Dendritic cell treated with granulocyte-macrophage colony-stimulating factor and Interleukin-4, amounts not matched to agents 40 ng/mL and 50 ng/mL, for 4 days (primary cell): ENCODE data around the gene CUL3.
"Not testable (repeated sequence)": the region's sequence is repeated elsewhere in the genome, so short reads cannot be mapped to it uniquely, and the experiment has no call there.

ENCODE experiments used
- H3K27ac Mint-ChIP-seq: one replicate; pipeline ENCODE4 v1.8.0; 2022; ENCODE audit warnings: mild to moderate bottlenecking, mixed read lengths
- H3K27me3 Mint-ChIP-seq: one replicate; pipeline ENCODE4 v1.8.0; 2022; ENCODE audit warnings: mild to moderate bottlenecking, mixed read lengths
- H3K36me3 Mint-ChIP-seq: one replicate; pipeline ENCODE4 v1.8.0; 2022; ENCODE audit warnings: low read depth, mixed read lengths
- H3K4me1 Mint-ChIP-seq: one replicate; pipeline ENCODE4 v1.8.0; 2022; ENCODE audit warnings: low read depth, mixed read lengths
- H3K4me3 Mint-ChIP-seq: one replicate; pipeline ENCODE4 v1.8.0; 2022; ENCODE audit warnings: mild to moderate bottlenecking, moderate library complexity, mixed read lengths
- H3K9me3 Mint-ChIP-seq: one replicate; pipeline ENCODE4 v1.8.0; 2022; ENCODE audit warnings: mixed read lengths
- intact Hi-C: fragments of 100-400 bp; cut with micrococcal nuclease; formaldehyde crosslinking; loops from one replicate; pipeline ENCODE4 v1.15.0; 2022

CUL3 gene

DNA sequence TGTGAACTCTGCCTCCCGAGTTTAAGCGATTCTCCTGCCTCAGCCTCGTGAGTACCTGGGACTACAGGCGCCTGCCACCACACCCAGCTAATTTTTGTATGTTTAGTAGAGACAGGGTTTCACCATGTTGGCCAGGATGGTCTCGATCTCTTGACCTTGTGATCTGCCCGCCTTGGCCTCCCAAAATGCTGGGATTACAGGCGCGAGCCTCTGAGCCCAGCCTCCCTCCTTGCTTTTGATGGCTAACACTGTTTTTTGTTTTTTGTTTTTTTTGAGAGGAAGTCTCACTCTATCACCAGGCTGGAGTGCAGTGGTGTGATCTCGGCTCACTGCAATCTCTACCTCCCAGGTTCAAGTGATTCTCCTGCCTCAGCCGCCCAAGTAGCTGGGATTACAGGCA, 68.8 kb downstream of the CUL3 start:
- not testable (repeated sequence) for H3K27ac Mint-ChIP-seq

DNA sequence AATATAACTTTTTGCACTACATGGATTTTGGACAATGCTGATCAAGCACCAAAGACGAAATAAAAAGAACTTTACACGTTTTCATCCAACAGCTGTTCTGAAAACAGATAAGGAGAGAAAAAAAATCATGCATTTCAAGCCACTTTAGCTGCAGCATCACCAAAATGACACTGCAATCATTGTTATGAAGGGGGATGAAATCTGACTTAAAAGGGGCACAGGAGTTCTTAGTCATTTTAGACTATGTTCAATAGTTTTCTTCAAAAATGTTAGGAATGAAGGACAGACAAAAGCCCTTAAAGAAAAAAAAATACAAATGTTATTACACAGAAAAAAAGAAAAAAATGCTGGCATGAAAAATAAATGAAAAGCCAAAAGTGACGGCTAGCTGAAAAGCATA, 71.2 kb downstream of the CUL3 start:
- H3K4me3 Mint-ChIP-seq: no peak overlapping the region
- no peak overlapping the region for H3K27ac Mint-ChIP-seq
- H3K27me3 Mint-ChIP-seq: no peaks in the 10 kb centered on the region
- peaks cover 20% of the 10 kb centered on the region for H3K36me3 Mint-ChIP-seq
- H3K4me1 Mint-ChIP-seq: peaks cover 9% of the 10 kb centered on the region
- intact Hi-C loops: no loop called here
- no peaks in the 10 kb centered on the region for H3K9me3 Mint-ChIP-seq

More for the DNA sequence above, 68.8 kb downstream of the CUL3 start:
- H3K27me3 Mint-ChIP-seq, H3K4me3 Mint-ChIP-seq, intact Hi-C loops, H3K9me3 Mint-ChIP-seq: not testable (repeated sequence)
- peaks cover 15% of the 10 kb centered on the region for H3K36me3 Mint-ChIP-seq
- H3K4me1 Mint-ChIP-seq: peaks cover 17% of the 10 kb centered on the region

DNA sequence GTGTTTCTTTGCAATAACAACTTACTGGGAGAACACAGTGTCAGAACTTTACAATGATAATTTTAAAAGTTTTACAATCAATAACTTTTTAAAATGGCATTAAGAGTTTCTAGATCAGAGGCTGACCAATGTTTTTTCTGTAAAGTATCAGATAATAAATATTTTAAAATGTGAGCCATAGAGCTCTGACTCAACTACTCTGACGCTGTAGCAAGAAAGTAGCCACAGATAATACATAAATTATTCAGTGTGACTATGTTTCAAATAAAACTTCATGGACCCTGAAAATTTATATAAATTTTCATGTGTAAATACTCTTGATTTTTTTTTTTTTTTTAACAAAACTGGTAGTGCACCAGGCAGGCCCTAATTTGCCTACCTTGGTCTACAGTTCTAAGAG, 77.4 kb downstream of the CUL3 start:
- Mint-ChIP-seq H3K4me3 (no peak overlapping the region), H3K36me3 (peaks cover 44% of the 10 kb centered on the region), H3K27me3 (no peaks in the 10 kb centered on the region), H3K27ac (no peak overlapping the region), H3K9me3 (no peaks in the 10 kb centered on the region), H3K4me1 (no peaks in the 10 kb centered on the region)
- intact Hi-C loops: no loop called here

DNA sequence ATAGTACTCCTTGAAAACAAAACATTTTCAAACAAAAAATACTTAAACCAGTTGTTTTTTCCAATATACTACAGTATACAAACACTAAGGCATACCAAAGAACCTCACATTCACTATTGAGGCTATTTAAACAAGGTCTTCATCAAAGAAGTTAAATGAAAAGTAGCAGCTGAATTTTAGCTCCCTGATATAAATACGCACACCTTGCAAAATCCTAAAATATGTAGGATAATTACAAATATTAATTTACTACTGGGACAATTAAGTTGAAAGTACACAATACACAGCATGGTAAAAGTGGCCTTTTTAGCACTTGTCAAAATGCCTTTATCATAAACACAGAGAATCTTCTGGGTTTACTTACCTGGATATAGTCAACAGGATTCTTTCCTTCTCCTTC, 78.7 kb downstream of the CUL3 start:
- intact Hi-C loops: no loop called here
- peaks cover 51% of the 10 kb centered on the region for H3K36me3 Mint-ChIP-seq
- no peaks in the 10 kb centered on the region for H3K4me1 Mint-ChIP-seq
- no peak overlapping the region for H3K27ac Mint-ChIP-seq
- no peaks in the 10 kb centered on the region for H3K9me3 Mint-ChIP-seq
- no peaks in the 10 kb centered on the region for H3K27me3 Mint-ChIP-seq
- no peak overlapping the region for H3K4me3 Mint-ChIP-seq

DNA sequence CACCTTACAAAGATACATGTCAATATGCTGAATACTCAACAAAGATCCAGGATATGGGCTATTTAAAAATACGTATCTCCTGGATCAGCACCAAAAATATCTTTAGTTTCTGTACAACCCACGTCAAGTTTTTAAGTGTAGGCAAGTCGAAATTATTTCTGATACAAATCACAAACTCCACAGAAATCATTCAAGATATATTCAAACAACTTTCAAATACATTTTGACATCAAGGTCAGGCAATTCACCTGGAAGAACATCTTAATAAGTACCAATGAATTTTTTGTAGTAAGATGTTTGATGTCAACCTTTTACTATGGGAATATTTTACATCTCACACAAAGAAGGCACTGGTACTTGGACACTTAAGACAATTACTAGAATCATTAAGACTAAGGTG, 86.2 kb downstream of the CUL3 start:
- Mint-ChIP-seq H3K4me1 (no peaks in the 10 kb centered on the region), H3K9me3 (no peaks in the 10 kb centered on the region), H3K27me3 (no peaks in the 10 kb centered on the region), H3K4me3 (no peak overlapping the region), H3K27ac (no peak overlapping the region), H3K36me3 (peaks cover 79% of the 10 kb centered on the region)
- intact Hi-C loops: no loop called here

DNA sequence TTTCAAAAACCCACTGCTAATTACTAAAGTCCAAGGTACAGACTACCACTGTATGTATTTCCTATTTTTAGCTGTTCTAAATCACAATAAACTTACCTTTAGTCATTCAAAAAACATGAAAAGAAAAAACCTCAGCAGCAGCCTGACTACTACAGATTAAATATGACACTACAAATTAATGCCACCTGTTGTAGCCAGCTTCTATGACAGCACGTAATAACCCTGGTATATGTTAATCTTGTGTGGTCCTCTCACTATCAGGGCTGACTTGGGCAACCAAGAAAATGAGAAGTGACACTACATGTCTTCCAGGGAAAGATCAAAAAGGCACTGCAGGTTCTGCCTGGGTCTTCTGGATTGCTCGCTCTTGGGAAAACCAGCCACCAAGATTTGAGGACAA, 92.6 kb downstream of the CUL3 start:
- no peaks in the 10 kb centered on the region for H3K9me3 Mint-ChIP-seq
- H3K4me3 Mint-ChIP-seq: no peak overlapping the region
- peaks cover 69% of the 10 kb centered on the region for H3K36me3 Mint-ChIP-seq
- no peaks in the 10 kb centered on the region for H3K27me3 Mint-ChIP-seq
- H3K4me1 Mint-ChIP-seq: peaks cover 24% of the 10 kb centered on the region
- intact Hi-C loops: no loop called here
- H3K27ac Mint-ChIP-seq: no peak overlapping the region

DNA sequence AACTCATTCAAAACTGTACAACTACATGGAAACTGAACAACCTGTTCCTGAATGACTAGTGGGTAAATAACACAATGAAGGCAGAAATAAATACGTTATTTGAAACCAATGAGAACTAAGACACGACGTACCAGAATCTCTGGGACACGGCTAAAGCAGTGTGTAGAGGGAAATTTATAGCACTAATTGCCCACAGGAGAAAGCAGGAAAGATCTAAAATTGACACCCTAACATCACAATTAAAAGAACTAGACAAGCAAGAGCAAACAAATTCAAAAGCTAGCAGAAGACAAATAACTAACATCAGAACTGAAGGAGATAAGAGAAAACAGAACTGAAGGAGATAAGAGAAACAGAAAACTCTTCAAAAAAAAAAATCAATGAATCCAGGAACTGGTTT, 97.2 kb downstream of the CUL3 start:
- intact Hi-C loops, H3K27me3 Mint-ChIP-seq, H3K4me3 Mint-ChIP-seq, H3K9me3 Mint-ChIP-seq, H3K27ac Mint-ChIP-seq: not testable (repeated sequence)
- Mint-ChIP-seq H3K4me1 (peaks cover 30% of the 10 kb centered on the region), H3K36me3 (peaks cover 81% of the 10 kb centered on the region)

DNA sequence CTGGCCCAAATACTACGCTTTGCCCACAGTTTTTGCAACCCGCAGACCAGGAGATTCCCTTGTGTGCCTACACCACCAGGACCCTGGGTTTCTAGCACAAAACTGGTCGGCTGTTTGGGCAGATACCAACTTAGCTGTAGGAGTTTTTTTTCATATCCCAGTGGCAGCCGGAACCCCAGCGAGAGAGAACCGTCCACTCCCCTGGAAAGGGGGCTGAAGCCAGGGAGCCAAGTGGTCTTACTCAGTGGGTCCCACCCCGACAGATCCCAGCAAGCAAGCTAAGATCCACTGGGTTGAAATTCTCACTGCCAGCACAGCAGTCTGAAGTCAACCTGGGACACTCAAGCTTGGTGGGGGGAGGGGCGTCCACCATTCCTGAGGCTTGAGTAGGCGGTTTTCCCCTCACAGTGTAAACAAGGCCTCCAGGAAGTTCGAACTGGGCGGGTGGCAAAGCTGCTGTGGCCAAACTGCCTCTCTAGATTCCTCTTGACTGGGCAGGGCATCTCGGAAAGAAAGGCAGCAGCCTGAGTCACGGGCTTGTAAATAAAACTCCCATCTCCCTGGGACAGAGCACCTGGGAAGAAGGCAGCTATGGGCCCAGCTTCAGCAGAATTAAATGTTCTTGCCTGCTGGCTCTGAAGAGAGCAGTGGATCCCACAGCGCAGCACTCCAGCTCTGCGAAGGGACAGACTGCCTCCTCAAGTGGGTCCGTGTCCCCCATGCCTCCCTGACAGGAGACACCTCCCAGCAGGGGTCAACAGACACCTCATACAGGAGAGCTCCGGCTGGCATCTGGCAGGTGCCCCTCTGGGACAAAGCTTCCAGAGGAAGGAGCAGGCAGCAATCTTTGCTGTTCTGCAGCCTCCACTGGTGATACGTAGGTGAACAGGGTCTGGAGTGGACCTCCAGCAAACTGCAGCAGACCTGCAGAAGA, 99.8 kb downstream of the CUL3 start:
- H3K27ac Mint-ChIP-seq, H3K9me3 Mint-ChIP-seq, H3K4me3 Mint-ChIP-seq, intact Hi-C loops, H3K27me3 Mint-ChIP-seq: not testable (repeated sequence)
- peaks cover 28% of the 10 kb centered on the region for H3K4me1 Mint-ChIP-seq
- peaks cover 78% of the 10 kb centered on the region for H3K36me3 Mint-ChIP-seq

DNA sequence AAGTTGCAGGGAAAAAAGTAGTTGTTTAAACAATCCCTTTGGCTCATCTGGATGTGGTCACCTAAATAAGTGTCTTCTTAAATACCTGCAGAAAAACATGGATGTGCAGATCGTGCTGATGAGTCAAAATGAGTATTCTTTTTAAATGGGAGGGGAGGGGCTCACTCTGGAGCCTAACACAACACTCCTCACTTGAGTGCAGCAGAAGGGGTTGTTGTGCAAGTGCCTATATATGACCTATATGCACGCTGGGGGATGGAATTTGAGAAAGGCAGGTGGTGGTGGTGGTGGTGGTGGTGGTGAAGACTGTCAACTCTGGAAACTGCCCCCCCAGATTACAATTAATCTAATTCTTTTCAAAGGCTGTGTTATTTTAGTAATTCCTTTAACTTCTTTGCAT, 105.3 kb downstream of the CUL3 start:
- H3K36me3 Mint-ChIP-seq: peaks cover 72% of the 10 kb centered on the region
- H3K27ac Mint-ChIP-seq: no peak overlapping the region
- H3K27me3 Mint-ChIP-seq: no peaks in the 10 kb centered on the region
- H3K9me3 Mint-ChIP-seq: no peaks in the 10 kb centered on the region
- intact Hi-C loops: loop anchor here (10.0 kb wide), 1 partner anchor 305 kb away; no protein-coding TSS in a partner anchor
- no peak overlapping the region for H3K4me3 Mint-ChIP-seq
- peaks cover 7% of the 10 kb centered on the region for H3K4me1 Mint-ChIP-seq

DNA sequence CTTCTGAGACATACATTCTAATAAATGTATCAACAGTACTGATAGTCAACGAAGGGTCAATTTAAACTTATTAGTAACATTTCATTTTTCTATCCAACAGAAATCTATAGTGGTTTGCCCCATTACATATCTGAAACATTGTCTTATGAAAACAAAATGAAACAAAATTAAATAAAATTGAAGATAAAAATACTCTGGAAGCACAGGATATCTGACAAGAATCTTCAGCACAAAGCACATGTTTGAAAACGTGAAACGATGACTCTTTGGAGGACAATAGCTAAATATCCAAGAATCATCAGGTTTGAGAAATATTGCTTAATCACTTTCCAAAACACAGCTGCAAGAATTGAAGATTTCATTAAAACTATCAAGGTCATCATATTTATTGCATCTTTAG, 112.3 kb downstream of the CUL3 start:
- Mint-ChIP-seq H3K9me3 (no peaks in the 10 kb centered on the region), H3K27me3 (no peaks in the 10 kb centered on the region), H3K36me3 (peaks cover 45% of the 10 kb centered on the region), H3K4me1 (peaks cover 7% of the 10 kb centered on the region), H3K27ac (no peak overlapping the region), H3K4me3 (no peak overlapping the region)
- intact Hi-C loops: loop anchor here (10.0 kb wide), 1 partner anchor 312 kb away; no protein-coding TSS in a partner anchor

DNA sequence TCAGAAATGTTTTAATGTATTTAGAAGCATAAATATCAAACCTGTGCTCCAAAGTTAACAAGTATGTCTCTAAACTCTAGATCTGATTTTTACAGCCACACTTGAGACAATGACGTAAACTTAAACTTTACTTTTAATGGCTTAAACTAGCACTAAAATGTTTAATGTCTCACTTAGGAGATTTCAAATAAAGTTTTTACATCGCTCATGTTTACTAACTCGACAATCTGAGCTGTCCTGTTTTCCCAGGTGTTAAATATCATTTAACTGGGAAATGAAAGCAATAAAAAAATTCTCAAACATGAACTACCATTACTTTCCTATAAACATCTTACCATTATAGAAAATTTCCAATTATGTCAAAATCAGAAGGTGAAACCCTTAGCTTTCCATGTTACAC, 113.0 kb downstream of the CUL3 start:
- Mint-ChIP-seq H3K4me1 (no peaks in the 10 kb centered on the region), H3K36me3 (peaks cover 38% of the 10 kb centered on the region), H3K27ac (no peak overlapping the region), H3K9me3 (no peaks in the 10 kb centered on the region), H3K27me3 (no peaks in the 10 kb centered on the region), H3K4me3 (no peak overlapping the region)
- intact Hi-C loops: loop anchor here (10.0 kb wide), 1 partner anchor 313 kb away; no protein-coding TSS in a partner anchor

DNA sequence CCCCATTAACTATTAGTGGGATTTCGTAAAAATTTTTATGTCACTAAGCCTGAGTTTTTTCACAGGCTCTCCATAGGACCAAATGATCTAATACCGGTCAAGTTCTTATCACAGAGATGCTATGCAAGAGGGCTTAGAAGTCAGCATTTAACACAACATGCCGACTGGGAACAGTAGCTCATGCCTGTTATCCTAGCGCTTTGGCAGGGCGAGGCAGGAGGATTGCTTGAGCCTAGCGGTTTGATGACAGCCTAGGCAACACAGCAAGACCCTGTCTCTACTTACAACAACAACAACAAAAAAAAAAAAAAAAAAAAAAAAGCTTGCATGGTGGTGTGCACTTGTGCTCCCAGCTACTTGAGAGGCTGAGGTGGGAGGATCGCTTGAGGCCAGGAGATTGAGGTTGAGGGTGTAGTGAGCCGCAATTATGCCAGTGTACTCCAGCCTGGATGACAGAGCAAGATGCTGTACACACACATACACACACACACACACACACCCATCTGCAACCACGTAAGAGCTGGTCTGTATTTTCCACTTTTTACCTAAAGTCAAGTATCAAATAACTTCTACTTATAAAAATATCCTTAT, 115.7 kb downstream of the CUL3 start:
- no peaks in the 10 kb centered on the region for H3K4me1 Mint-ChIP-seq
- H3K27ac Mint-ChIP-seq: no peak overlapping the region
- intact Hi-C loops: no loop called here
- no peak overlapping the region for H3K4me3 Mint-ChIP-seq
- H3K9me3 Mint-ChIP-seq: no peaks in the 10 kb centered on the region
- H3K27me3 Mint-ChIP-seq: no peaks in the 10 kb centered on the region
- H3K36me3 Mint-ChIP-seq: peaks cover 15% of the 10 kb centered on the region

DNA sequence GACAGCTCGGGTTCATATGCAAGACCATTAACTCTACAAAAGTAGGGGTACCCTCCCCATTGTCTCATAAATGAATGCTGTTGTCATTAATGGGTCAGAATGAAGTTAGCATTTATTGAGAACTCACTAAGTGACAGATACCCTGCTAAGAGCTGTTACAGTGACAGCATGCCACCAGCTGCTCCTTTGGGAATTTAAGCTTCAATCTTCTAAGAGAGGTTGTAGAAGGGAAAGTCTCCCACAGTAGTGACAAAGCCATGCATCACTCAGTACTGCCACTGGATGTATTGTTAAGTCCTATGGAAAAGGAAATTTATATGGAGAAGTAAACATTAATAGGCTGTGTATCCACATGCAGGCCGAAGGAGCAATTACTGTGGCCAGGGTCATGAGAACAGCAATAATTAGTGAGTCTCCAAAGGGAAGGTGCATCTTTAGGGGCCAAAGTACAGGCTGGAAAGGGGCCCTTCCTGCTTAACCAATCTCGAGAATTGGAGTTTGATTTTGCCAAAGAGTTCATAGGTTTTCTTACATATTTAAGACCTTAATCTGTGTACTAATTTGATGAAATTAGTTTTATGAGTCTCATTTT, 118.8 kb downstream of the CUL3 start:
- intact Hi-C loops: no loop called here
- H3K9me3 Mint-ChIP-seq: peaks cover 6% of the 10 kb centered on the region
- H3K27me3 Mint-ChIP-seq: no peaks in the 10 kb centered on the region
- no peak overlapping the region for H3K4me3 Mint-ChIP-seq
- no peaks in the 10 kb centered on the region for H3K36me3 Mint-ChIP-seq
- no peaks in the 10 kb centered on the region for H3K4me1 Mint-ChIP-seq
- no peak overlapping the region for H3K27ac Mint-ChIP-seq

DNA sequence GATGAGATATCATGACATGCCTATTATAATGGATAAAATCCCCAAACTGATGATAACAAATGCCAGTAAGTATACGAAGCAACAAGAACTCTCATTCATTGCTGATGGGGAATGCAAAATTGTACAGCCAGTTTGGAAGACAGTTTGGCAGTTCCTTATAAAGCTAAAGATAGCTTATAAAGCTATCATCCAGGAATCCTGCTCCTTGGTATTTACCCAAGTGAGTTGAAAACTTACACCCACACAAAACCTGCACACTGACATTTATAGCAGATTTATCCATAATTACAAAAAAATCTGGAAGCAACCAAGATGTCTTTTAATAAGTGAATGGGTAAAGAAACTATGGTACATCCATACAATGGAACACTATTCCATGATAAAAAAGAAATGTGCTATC, 123.8 kb downstream of the CUL3 start:
- Mint-ChIP-seq H3K36me3 (no peaks in the 10 kb centered on the region), H3K27ac (no peak overlapping the region), H3K4me1 (no peaks in the 10 kb centered on the region), H3K9me3 (peaks cover 6% of the 10 kb centered on the region), H3K4me3 (no peak overlapping the region), H3K27me3 (no peaks in the 10 kb centered on the region)
- intact Hi-C loops: no loop called here
